Measurements from ENCODE around the gene POLA1.

GRCh38 chrX:24782011-24782410, 88.3 kb downstream of the POLA1 start:
- TF ChIP-seq CTCF (IDR thresholded peaks at IDR 0.05), result no peak
- TF ChIP-seq POLR2A (IDR thresholded peaks at IDR 0.05; ENCODE audit: low read depth), result no peak
- TF ChIP-seq POLR2AphosphoS5 (IDR thresholded peaks at IDR 0.05), result no peak
- TF ChIP-seq EP300 (IDR thresholded peaks at IDR 0.05), result no peak
